H1 (cell line): ENCODE data around the gene PTK6. TPM values are rescaled to one million over a fixed set of nuclear protein-coding genes. Genes with fewer than 3 reads are reported as not detected.
A peak's percentile ranks its signal among the peaks of the same experiment; 100 is the strongest.

Source experiments
- CTCF ChIA-PET: fragments of 300-600 bp; sonication (Branson Sonifier 250); formaldehyde crosslinking; loops from one replicate; lab custom pipeline; 2021; ENCODE audit not compliant: partially characterized antibody; lab: Charles Lee
- POLR2A ChIA-PET: fragments of 300-600 bp; sonication (Branson Sonifier 250); formaldehyde crosslinking; loops from one replicate; lab custom pipeline; 2021; ENCODE audit warnings: inconsistent platforms; ENCODE audit not compliant: partially characterized antibody; lab: Charles Lee
- DNase-seq, 2 experiments: peaks; one replicate each; pipeline versions ENCODE4 v3.0.0 to v3.0.0-alpha.2; 2010 to 2022; ENCODE audit warnings: low spot score in 2 of 2, low read depth in 1 of 2, mixed read lengths in 1 of 2
- FAIRE-seq: peaks from 2 replicates; lab custom pipeline; 2011; peaks lifted over from hg19 to GRCh38; lab: Jason Lieb, UNC
- H2AFZ ChIP-seq: 2 replicates; pipeline ENCODE4 v1.8.1; 2012; ENCODE audit warnings: low read length, inconsistent platforms
- H2AK5ac ChIP-seq: 2 replicates; pipeline ENCODE4 v1.6.1; 2013; ENCODE audit warnings: low read depth, low read length
- H2BK120ac ChIP-seq: replicated peaks from 2 replicates; pipeline ENCODE3; 2013; ENCODE audit warnings: low read depth, low read length, inconsistent platforms
- H2BK12ac ChIP-seq: 2 replicates; pipeline ENCODE4 v1.6.1; 2013; ENCODE audit warnings: low read depth, low read length
- H2BK15ac ChIP-seq: 2 replicates; pipeline ENCODE4 v1.6.1; 2013; ENCODE audit warnings: low read length
- H2BK20ac ChIP-seq: 2 replicates; pipeline ENCODE4 v1.6.1; 2013; ENCODE audit warnings: low read length
- H2BK5ac ChIP-seq: 2 replicates; pipeline ENCODE4 v1.6.1; 2013; ENCODE audit warnings: low read depth, low read length
- H3K14ac ChIP-seq: 2 replicates; pipeline ENCODE4 v1.6.1; 2013; ENCODE audit warnings: inconsistent platforms; ENCODE audit not compliant: insufficient read length
- H3K18ac ChIP-seq: 2 replicates; pipeline ENCODE4 v1.6.1; 2013; ENCODE audit warnings: low read length; ENCODE audit errors: extremely low read depth
- H3K23ac ChIP-seq: 2 replicates; pipeline ENCODE4 v1.6.1; 2013; ENCODE audit warnings: inconsistent platforms; ENCODE audit not compliant: insufficient read length
- H3K23me2 ChIP-seq: 2 replicates; pipeline ENCODE4 v1.6.1; 2013; ENCODE audit warnings: low read depth, low read length
- H3K27ac ChIP-seq: 2 replicates; pipeline ENCODE4 v1.6.1; 2011; ENCODE audit warnings: low read depth, low read length, inconsistent platforms
- H3K27me3 ChIP-seq, 4 experiments: replicated peaks in 1 of 4; 1 replicate in 1 of 4; 2 replicates in 3 of 4; pipeline versions ENCODE4 v1.6.1 to v1.8.1; 2011 to 2013; ENCODE audit warnings: low read length in 3 of 4, mild to moderate bottlenecking in 3 of 4, inconsistent platforms in 2 of 4, mixed read lengths in 2 of 4, moderate library complexity in 1 of 4; ENCODE audit not compliant: control insufficient read depth in 3 of 4, insufficient read depth in 3 of 4; ENCODE audit errors: extremely low read depth in 1 of 4
- H3K36me3 ChIP-seq, 4 experiments: 2 replicates each; pipeline versions ENCODE4 v1.6.1 to v1.8.1; 2011 to 2013; ENCODE audit warnings: mild to moderate bottlenecking in 4 of 4, low read length in 3 of 4, moderate library complexity in 2 of 4, control low read depth in 1 of 4, inconsistent platforms in 1 of 4; ENCODE audit not compliant: insufficient read depth in 4 of 4, control insufficient read depth in 2 of 4
- H3K4ac ChIP-seq: replicated peaks from 2 replicates; pipeline ENCODE3; 2013; ENCODE audit warnings: low read length, low read depth, mixed read lengths, inconsistent platforms; ENCODE audit not compliant: insufficient read length
- H3K4me1 ChIP-seq, 4 experiments: replicated peaks in 1 of 4; 1 replicate in 1 of 4; 2 replicates in 3 of 4; pipeline versions ENCODE4 v1.6.1 to v1.8.1; 2011 to 2013; ENCODE audit warnings: low read length in 3 of 4, inconsistent platforms in 2 of 4, mixed read lengths in 1 of 4; ENCODE audit not compliant: insufficient read depth in 4 of 4, control insufficient read depth in 3 of 4
- H3K4me2 ChIP-seq, 2 experiments: 2 replicates each; pipeline versions ENCODE4 v1.6.1 to v1.8.1; 2011 to 2013; ENCODE audit warnings: low read depth in 2 of 2, low read length in 2 of 2, control low read depth in 1 of 2, inconsistent platforms in 1 of 2, mild to moderate bottlenecking in 1 of 2; ENCODE audit not compliant: insufficient read depth in 1 of 2
- H3K4me3 ChIP-seq, 4 experiments: fragments of 200-600, 300-600 bp in 1 of 4; sonication (generic), shearing (Covaris generic), sonication (Bioruptor Twin) in 1 of 4; 2 replicates each; pipeline versions ENCODE4 v1.5.1 to v1.8.1; 2011 to 2016; ENCODE audit warnings: low read length in 4 of 4, low read depth in 3 of 4, control low read depth in 2 of 4, inconsistent platforms in 2 of 4, mild to moderate bottlenecking in 2 of 4, mixed read lengths in 1 of 4, moderate library complexity in 1 of 4; ENCODE audit not compliant: insufficient read depth in 2 of 4; ENCODE audit errors: extremely low read depth in 1 of 4
- H3K56ac ChIP-seq: replicated peaks from 2 replicates; pipeline ENCODE3; 2013; ENCODE audit warnings: low read depth, mild to moderate bottlenecking, mixed read lengths, low read length, inconsistent platforms; ENCODE audit not compliant: insufficient read length
- H3K79me1 ChIP-seq: 2 replicates; pipeline ENCODE4 v1.6.1; 2013; ENCODE audit warnings: low read depth, low read length, control low read depth
- H3K79me2 ChIP-seq, 2 experiments: 2 replicates each; pipeline versions ENCODE4 v1.6.1 to v1.8.1; 2012 to 2013; ENCODE audit warnings: low read length in 2 of 2, mild to moderate bottlenecking in 2 of 2, inconsistent platforms in 1 of 2; ENCODE audit not compliant: insufficient read depth in 2 of 2, control insufficient read depth in 1 of 2
- H3K9ac ChIP-seq, 4 experiments: replicated peaks in 1 of 4; 1 replicate in 1 of 4; 2 replicates in 3 of 4; pipeline versions ENCODE4 v1.6.1 to v1.8.1; 2011 to 2013; ENCODE audit warnings: low read depth in 3 of 4, low read length in 3 of 4, control low read depth in 2 of 4, mild to moderate bottlenecking in 2 of 4, moderate library complexity in 2 of 4, inconsistent platforms in 1 of 4; ENCODE audit errors: extremely low read depth in 1 of 4
- H3K9me3 ChIP-seq, 2 experiments: 2 replicates each; pipeline versions ENCODE4 v1.6.1 to v1.8.1; 2012 to 2013; ENCODE audit warnings: mild to moderate bottlenecking in 2 of 2, moderate library complexity in 2 of 2, control low read depth in 1 of 2, inconsistent platforms in 1 of 2, low read depth in 1 of 2, low read length in 1 of 2, mixed read lengths in 1 of 2; ENCODE audit not compliant: insufficient read depth in 2 of 2
- H4K20me1 ChIP-seq, 2 experiments: replicated peaks in 1 of 2; 2 replicates each; pipeline versions ENCODE3 to v1.8.1; 2011 to 2013; ENCODE audit warnings: inconsistent platforms in 2 of 2, low read length in 2 of 2, mild to moderate bottlenecking in 1 of 2; ENCODE audit not compliant: insufficient read depth in 2 of 2, control insufficient read depth in 1 of 2
- H4K5ac ChIP-seq: 2 replicates; pipeline ENCODE4 v1.6.1; 2013; ENCODE audit warnings: low read length, low read depth, mixed read lengths, inconsistent platforms; ENCODE audit not compliant: insufficient read length
- H4K8ac ChIP-seq: 2 replicates; pipeline ENCODE4 v1.8.0; 2013; ENCODE audit warnings: mild to moderate bottlenecking, moderate library complexity, low read length, inconsistent platforms; ENCODE audit not compliant: insufficient read depth; ENCODE audit errors: extremely low read depth
- H4K91ac ChIP-seq: replicated peaks from 2 replicates; pipeline ENCODE3; 2013; ENCODE audit warnings: low read length, mixed read lengths, inconsistent platforms; ENCODE audit not compliant: insufficient read length
- ASH2L ChIP-seq: fragments of 200-600, 300-600 bp; sonication (generic); IDR thresholded peaks from one replicate; pipeline ENCODE4 v1.7.1; 2017; ENCODE audit warnings: low read length
- BACH1 ChIP-seq: IDR thresholded peaks from 2 replicates; pipeline ENCODE4 v1.6.1; 2012; ENCODE audit warnings: low read length, improper control_type of control experiment
- CEBPB ChIP-seq: IDR thresholded peaks from 2 replicates; pipeline ENCODE4 v1.6.1; 2012; ENCODE audit warnings: low read depth, low read length
- EZH2 ChIP-seq: fragments of 200-600 bp; sonication (generic); IDR thresholded peaks from 2 replicates; pipeline ENCODE4 v1.7.1; 2012; ENCODE audit warnings: low read depth, mild to moderate bottlenecking, moderate library complexity, low read length, inconsistent platforms; ENCODE audit not compliant: severe bottlenecking
- KDM1A ChIP-seq: fragments of 200-600, 300-600 bp; sonication (generic); IDR thresholded peaks from 2 replicates; pipeline ENCODE4 v1.7.1; 2016; ENCODE audit warnings: mild to moderate bottlenecking, low read length, borderline replicate concordance
- MAFK ChIP-seq: IDR thresholded peaks from 2 replicates; pipeline ENCODE4 v1.6.1; 2012; ENCODE audit warnings: low read depth, mild to moderate bottlenecking, improper control_type of control experiment, low read length
- NRF1 ChIP-seq: IDR thresholded peaks from 2 replicates; pipeline ENCODE4 v1.6.1; 2011; ENCODE audit warnings: mild to moderate bottlenecking, low read depth, low read length, improper control_type of control experiment
- POLR2A ChIP-seq, 2 experiments: IDR thresholded peaks; 1 replicate in 1 of 2; 2 replicates in 1 of 2; pipeline ENCODE4 v1.6.1; 2011; ENCODE audit warnings: low read depth in 2 of 2, low read length in 2 of 2, mild to moderate bottlenecking in 2 of 2; ENCODE audit errors: control extremely low read depth in 1 of 2
- POU5F1 ChIP-seq: IDR thresholded peaks from 2 replicates; pipeline ENCODE4 v1.6.1; 2011; ENCODE audit warnings: low read depth, mild to moderate bottlenecking, low read length, moderate library complexity
- RFX5 ChIP-seq: IDR thresholded peaks from 2 replicates; pipeline ENCODE4 v1.6.1; 2011; ENCODE audit warnings: low read depth, low read length, improper control_type of control experiment, borderline replicate concordance
- SP4 ChIP-seq: IDR thresholded peaks from 2 replicates; pipeline ENCODE4 v1.6.1; 2012; ENCODE audit warnings: low read length, inconsistent platforms
- SUZ12 ChIP-seq: fragments of 200-600 bp; sonication (generic); IDR thresholded peaks from 2 replicates; pipeline ENCODE4 v1.6.1; 2012; ENCODE audit warnings: mild to moderate bottlenecking, inconsistent platforms, low read length, moderate library complexity, mixed read lengths
- TAF7 ChIP-seq: optimal IDR thresholded peaks from 2 replicates; pipeline ENCODE3; 2011; ENCODE audit warnings: low read depth, mild to moderate bottlenecking, inconsistent platforms, low read length, moderate library complexity, borderline replicate concordance
- YY1 ChIP-seq: IDR thresholded peaks from 2 replicates; pipeline ENCODE4 v1.6.1; 2011; ENCODE audit warnings: low read depth, mild to moderate bottlenecking, low read length
- WGBS, 2 experiments: shearing (Covaris generic) in 1 of 2; methylation state at CpG; one replicate each; pipeline versions ENCODE4 v1.1.6 to v1.1.7; 2013 to 2015; ENCODE audit warnings: low lambda C conversion rate in 2 of 2, mixed read lengths in 2 of 2, inconsistent platforms in 1 of 2, low coverage in 1 of 2, missing lambda C conversion rate in 1 of 2; ENCODE audit not compliant: insufficient replicate concordance in 2 of 2, insufficient coverage in 1 of 2, insufficient read length in 1 of 2; ENCODE audit errors: extremely low coverage in 1 of 2, missing lambda C conversion rate in 1 of 2; 5-methylcytosine and 5-hydroxymethylcytosine counted together
- polyA plus RNA-seq, 7 experiments: library from polyadenylated mRNA; depleted of rRNA in 3 of 7; stranded (reverse) in 5 of 7; unstranded in 2 of 7; fragments of >200 nt in 5 of 7; fragments of 200-250 nt in 2 of 7; gene quantifications; 1 replicate in 5 of 7; 2 replicates in 1 of 7; 4 replicates in 1 of 7; pipeline versions ENCODE4 v1.2.1 to v1.2.3, GENCODE V29; 2011 to 2013; ENCODE audit warnings: missing spikeins in 2 of 7, mixed read lengths in 2 of 7
- total RNA-seq: library from RNA; stranded (reverse); fragmentation: NEBNext Ultra II Directional; extraction: Animal tissue kit (Norgen Biotek cat#: 25700); gene quantifications from 2 replicates; pipeline ENCODE4 v1.2.1, GENCODE V29; 2021

Gene PTK6
- total and polyA plus RNA-seq, 2 of the 8 experiments (the other 6 are each of a cell fraction or from before 2014, with no cell fraction given) = 0.12 to 0.19 TPM

DNA sequence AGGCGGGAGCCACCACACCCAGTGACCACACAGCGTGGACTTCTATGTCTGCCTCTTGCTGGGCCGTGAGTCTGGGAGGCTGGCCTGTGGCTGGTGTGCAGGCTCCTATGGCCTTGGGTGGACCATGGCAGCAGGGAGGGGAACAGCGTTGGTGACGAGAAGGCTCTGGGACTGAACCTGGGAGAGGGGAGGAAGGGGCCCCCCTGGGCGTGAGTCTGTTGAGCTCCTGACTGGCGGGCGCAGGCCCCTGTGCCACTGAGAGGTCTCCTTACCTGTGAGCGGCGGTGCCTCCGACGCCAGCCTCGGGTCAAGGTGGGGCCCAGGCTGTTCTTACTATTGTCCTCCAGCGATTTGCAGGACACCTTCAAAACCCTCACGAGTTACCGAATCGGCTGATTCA, 49.6 kb upstream of the PTK6 start:
- no peak overlapping the region for H2BK5ac ChIP-seq
- no peak overlapping the region for H3K4ac ChIP-seq
- H3K14ac ChIP-seq = no peak overlapping the region
- no peak overlapping the region for H2BK20ac ChIP-seq
- TF ChIP-seq KDM1A (no peak), POLR2A (IDR thresholded peaks at IDR 0.05; ENCODE audit: control extremely low read depth in 1 of 2, low read depth in 2 of 2, low read length in 2 of 2) (no peak), TAF7 (no peak), RFX5 (no peak), NRF1 (no peak), MAFK (no peak), SUZ12 (no peak), BACH1 (no peak), SP4 (no peak), POU5F1 (no peak), CEBPB (no peak), ASH2L (no peak), YY1 (no peak), EZH2 (no peak)
- TF ChIP-seq, all 59 proteins: peak for 0
- DNase-seq (no peak), FAIRE-seq (no peak)
- H3K23me2 ChIP-seq = no peaks in the 10 kb centered on the region
- H3K9me3 ChIP-seq = no peaks in the 10 kb centered on the region
- H3K27me3 ChIP-seq = no peaks in the 10 kb centered on the region
- H3K36me3 ChIP-seq = peaks cover 0 to 15% (median 6%) of the 10 kb centered on the region in 4 experiments; a peak in 4 of 8 replicates
- no peak overlapping the region for H3K4me2 ChIP-seq
- no peak overlapping the region for H2BK12ac ChIP-seq
- no peak overlapping the region for H2AK5ac ChIP-seq
- CTCF ChIA-PET = interaction anchor here (1.3 to 1.7 kb wide), 2 partner anchors 12 to 13 kb away, joined by 3 read pairs; no protein-coding TSS in a partner anchor
- no peak overlapping the region for H4K5ac ChIP-seq
- H3K4me3 ChIP-seq = no peak overlapping the region
- H3K4me1 ChIP-seq = no peaks in the 10 kb centered on the region
- 94% methylated on average over 17 of the region's 17 CpGs; no CpG with 5 or more reads in 1 of the 2 experiments for WGBS, 2 experiments
- H3K56ac ChIP-seq = no peak overlapping the region
- no peak overlapping the region for H4K91ac ChIP-seq
- no peaks in the 10 kb centered on the region for H3K79me1 ChIP-seq
- POLR2A ChIA-PET = no interaction called here
- no peaks in the 10 kb centered on the region for H3K79me2 ChIP-seq
- H3K23ac ChIP-seq = no peak overlapping the region
- no peak overlapping the region for H2AFZ ChIP-seq
- peak overlapping the region; percentile 25 for H4K8ac ChIP-seq
- no peak overlapping the region for H3K27ac ChIP-seq
- no peak overlapping the region for H2BK120ac ChIP-seq
- H3K18ac ChIP-seq = no peak overlapping the region
- H4K20me1 ChIP-seq = peaks cover 0 to 10% of the 10 kb centered on the region in 2 experiments
- no peak overlapping the region for H3K9ac ChIP-seq
- H2BK15ac ChIP-seq = no peak overlapping the region
